Measurements from ENCODE around the gene ENPP3.
"Not testable (repeated sequence)": the region's sequence is repeated elsewhere in the genome, so short reads cannot be mapped to it uniquely, and the experiment has no call there.

The ENPP3 gene

DNA sequence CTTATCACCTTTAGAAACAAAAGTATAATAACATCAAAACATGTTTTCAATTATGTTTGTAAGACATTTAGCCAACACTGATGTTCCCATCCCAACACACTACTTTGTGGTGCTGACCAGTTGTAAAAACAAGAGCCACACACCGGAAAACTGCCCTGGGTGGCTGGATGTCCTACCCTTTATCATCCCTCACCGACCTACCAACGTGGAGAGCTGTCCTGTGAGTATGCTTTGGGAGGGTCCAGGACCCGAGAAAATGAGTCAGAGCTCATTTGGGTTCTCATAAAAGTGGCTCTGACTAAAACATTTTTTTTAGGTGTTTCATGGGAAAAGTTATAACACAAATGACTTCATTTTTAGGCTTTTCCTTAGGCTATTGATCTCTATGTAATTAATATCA lies 103.1 kb downstream of the ENPP3 start:
- DNase-seq, result no peak

DNA sequence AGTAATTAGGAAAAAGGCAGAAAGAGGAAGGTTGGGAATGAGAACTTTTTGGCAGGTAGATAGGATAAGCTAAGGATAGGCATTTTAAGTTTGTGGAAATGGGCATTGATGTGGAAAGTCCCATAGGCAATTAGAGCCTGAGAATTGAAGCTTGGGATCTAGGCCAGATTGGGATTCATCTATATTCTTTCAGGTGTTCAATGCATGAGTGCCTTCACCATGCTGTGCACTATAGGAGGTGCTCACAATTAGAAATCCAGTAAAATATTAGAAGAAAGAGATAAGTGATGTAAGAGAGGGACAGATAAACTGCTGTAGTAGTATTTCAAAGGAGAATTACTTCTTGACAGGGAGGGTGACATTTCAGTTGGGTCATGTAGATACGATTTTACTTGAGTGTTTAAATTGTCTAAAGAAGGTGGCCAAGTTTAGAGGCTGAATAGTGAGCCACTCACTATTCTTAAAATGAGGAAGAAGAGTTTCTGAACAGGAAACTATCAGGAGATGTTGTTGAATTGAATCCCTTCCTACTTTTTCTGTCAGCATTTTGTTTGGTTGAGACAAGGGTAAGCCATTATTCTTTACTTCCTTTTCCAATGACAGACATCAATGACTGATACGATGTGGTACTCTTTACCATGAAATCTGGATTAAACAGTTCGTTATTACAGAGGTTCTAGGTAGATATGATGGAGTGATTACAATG lies 104.7 kb downstream of the ENPP3 start:
- DNase-seq, result no peak

DNA sequence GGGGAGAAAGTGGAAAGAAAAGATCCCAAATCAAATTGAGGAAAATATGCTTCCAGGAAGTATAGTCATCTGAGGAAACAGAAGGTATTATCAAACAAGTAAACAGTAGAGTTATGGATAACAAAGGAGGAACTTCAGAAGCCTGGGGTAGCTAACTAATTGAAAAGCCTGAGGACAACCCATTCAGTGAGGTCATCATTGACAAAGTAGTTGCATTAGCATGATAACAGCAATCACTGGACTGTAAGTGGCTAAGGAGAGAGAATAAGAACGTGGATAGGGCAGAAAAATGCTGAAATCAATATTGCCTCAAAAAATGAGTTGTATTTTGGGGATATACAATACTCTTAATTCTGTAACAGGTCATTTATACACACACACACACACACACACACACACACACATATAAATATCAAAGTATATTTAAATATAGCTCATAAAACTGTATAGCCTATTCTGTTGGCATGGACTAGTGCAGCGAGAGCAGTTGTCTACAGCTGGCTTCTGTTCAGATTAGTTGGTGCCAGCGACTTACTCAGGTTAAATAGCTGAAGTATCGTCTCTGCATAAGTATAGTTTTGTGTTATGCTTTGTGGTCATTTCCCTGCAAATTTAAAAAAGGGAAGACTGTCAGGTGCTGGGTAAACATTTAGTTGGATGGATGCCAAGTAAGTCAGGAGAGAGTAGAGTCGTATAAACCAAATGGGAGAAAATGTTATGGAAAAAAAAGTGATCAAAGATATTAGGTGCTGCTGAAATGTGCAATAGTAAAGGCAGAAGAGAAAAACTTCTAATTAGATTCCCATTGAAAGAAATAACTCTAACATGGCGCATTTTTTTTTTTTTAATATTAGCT lies 107.6 kb downstream of the ENPP3 start:
- DNase-seq, result no peak

DNA sequence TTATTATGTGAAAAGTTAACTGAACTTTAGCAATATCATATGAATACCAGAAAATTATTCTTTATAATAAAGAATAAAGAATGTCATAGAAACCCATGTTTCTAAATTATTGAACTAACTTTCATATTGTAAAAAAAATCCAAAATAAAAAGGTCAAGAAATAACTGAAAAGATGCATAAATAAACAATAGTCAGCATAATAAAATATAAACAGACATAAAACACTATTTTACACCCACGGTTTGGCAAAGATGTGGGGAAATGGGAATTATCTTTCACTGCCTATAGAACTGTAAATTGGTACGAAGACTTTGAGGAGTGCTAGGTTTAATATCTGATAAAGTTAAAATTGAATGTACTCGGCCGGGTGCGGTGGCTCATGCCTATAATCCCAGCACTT lies 108.4 kb downstream of the ENPP3 start:
- no peak for DNase-seq

DNA sequence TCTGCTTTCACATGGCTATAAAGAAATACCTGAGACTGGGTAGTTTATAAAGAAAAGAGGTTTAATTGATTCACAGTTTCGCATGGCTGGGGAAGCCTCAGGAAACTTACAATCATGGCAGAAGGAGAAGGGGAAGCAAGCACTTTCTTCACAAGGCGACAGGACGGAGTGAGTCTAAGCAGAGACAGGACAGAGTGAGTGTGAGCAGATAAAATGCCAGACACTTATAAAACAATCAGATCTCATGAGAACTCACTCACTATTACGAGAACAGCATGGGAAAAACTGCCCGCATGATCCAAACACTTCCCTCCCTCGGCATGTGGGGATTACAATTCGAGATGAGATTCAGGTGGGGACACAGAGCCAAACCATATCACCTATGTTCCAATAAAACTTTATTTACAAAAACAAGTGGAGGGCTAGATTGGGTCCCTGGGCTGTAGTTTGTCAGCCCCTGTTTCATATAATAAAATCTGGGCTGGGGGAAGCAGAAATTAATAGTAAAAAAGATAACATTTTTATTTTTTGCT lies 110.8 kb downstream of the ENPP3 start:
- DNase-seq, result no peak

DNA sequence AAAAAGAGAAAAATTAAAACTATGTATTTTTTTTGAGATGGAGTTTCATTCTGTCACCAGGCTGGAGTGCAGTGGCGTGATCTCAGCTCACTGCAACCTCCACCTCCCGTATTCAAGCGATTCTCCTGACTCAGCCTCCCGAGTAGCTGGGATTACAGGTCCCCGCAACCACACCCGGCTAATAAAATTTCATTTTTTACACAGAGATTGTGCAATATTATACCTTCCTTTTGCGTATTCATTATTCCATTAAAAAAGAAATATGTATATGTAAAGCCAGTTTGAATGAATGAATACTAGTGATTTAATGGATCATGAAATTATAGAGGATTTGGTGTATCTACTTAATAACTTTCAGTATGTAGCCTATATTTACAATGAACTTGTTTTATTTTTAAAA lies 111.9 kb downstream of the ENPP3 start:
- no peak for DNase-seq

DNA sequence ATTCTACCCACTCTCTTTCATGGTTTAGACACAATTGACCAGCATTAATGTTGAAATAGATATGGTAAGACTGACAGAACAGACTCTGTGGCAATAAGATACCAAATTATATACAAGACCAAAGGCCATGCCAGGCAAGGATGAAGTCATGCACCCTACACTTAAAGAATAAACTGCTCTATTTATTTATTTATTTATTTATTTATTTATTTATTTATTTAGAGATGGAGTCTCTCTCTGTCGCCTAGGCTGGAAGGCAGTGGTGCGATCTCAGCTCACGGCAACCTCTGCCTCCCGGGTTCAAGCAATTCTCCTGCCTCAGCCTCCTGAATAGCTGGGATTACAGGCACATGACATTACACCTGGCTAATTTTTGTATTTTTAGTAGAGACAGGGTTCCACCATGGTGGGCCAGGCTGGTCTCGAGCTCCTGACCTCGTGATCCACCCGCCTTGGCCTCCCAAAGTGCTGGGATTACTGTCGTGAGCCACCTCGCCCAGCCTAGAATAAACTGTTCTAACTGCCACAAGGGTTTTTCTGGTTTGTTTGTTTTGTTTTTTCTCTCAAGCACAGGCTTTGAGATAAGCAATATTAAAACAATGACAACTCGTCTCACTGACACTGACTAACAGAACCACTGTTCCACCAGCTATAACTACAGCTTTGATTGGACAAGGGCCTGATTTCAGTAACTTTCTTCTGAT lies 114.1 kb downstream of the ENPP3 start:
- not testable (repeated sequence) for DNase-seq

DNA sequence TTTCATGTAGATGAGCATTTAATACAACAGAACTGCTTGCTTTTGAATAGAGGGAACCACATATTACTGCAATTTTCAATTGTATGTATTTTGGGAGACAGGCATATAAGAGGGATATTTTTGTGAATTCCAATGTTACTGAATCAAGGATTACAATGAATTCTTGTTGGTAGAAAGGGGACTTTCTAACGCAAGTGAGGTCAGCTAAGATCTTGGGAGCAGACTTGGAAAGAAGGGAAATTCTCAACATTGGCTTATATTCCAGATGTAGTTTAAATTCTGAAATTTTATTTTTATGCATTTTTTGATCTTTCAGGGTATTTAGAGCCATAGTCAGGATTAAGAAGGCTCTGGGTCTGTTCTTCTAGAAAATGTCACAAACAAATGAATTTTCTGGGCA lies 117.0 kb downstream of the ENPP3 start:
- no peak for DNase-seq

DNA sequence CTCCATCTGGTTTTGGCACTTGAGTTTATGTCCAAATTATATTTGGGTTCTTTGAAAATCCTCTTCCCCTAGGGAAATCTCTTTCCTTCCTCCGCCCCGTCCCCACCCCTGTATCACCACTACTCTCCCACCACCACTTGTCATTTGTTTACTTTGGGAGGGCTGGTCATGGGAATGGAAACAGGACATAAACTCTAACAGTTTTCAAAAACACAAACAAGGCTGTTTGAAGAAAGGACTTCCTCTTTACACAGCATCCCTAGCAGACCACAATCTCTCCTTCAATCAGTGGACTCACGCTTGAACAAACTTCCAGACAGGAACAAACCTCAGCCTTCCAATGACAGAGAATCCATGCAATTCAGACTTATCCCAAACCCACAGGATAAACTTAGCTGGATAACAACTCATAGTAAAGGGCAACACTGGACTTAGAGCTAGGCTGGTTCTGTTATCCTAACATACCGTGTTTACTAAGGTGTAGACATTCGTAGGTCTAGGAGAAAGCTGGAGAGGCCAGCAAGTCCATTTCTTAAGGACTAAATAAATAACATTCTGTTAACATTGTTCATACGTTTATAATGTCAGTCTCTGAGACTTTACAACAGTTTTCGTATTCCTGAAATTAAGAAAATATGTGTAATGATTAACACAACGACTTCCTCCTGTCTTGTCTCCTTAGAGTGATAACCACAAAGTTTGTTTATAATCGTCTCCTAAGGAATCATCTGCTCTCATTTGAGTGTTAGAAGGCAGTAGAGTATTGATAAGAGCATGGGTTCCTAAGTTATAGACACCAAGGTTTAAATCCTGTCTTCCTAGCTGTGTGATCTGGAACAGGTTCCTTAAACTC lies 117.8 kb downstream of the ENPP3 start:
- DNase-seq, result no peak

DNA sequence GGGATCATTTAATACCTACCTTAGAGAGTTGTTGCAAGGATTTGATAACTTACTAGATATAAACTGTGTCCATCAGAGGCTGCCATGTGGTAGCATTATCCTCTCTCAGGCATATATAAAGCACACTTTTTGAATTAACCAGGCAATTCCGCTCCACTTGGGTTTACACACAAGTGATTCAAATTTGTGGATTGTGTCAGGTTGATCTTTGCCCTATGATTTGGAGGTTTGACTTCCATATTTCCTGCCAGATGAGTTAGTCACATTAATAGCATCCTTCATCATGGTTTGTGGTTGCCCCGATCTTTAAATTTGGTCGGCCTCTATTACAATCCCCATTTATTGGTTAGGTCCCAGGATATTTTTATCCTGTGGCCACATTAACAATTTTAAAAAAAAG lies 118.5 kb downstream of the ENPP3 start:
- DNase-seq, result no peak

DNA sequence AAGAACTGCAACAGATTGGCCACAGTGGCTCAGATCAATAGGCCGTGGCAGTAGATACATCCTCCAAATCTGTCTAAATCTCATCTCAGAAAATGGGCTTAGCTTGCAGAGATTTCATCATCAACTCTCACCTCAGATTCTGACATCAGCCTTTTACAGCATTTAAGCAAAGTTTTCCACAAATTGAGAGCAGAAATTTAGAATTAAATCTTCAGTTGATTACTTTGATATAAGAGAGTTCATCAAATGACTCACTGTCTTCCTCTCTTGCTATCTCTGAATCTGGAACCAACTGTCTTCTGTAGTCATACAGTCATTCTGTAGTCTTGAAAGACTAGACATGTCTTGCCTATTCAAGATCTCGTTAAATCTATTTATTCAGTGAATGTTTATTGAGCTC lies 118.9 kb downstream of the ENPP3 start:
- no peak for DNase-seq

DNA sequence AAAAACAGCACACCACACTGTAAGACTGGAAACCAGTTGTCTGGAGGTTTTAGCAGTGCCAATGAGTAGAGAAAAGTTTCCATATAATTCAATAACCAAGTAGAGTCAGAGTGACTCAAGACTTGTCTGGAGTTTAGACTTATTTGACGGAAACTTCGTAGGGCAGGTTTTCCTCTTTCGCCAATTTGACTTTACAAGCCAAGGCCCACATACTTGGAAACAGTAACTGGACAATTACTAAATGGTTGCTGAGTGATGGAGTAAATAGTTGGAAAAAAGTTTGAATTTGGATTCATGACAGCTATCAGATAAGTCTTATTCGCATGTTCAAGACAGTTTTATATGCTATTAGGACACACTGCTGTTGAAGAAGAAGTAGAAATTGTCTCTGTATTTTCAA lies 121.8 kb downstream of the ENPP3 start:
- DNase-seq, result no peak

DNA sequence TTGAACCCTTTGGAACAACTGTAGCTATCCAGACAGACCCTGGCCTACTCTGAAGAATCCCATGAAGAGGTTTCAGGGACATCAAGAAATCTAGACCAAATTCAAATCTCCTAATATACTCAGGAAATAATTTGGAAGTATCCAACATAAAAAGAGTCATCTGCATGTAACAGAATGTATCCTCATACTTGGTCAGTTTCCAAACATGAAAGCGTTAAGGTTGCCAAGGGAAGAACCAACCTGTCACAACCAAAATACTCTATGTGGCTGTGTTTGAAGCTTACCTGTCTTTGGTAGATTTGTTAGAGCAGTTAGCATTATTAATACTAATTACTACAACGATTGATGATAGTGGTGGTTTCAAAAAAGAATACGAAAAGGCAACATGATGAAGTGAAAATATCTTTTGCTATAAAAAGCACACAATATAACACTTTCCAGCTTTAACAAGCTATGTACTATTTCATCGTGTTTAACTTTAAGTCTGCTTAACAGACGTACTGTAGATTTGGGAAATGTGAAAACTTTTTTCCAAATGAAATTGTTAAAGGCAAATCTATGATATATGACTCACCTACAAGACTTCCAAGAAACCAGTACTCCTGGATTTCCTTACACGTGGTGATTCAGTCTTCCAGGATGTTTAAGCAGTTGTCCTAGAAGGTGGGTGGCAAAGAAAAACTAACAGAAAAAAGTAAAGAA lies 124.1 kb downstream of the ENPP3 start:
- DNase-seq, result no peak

DNA sequence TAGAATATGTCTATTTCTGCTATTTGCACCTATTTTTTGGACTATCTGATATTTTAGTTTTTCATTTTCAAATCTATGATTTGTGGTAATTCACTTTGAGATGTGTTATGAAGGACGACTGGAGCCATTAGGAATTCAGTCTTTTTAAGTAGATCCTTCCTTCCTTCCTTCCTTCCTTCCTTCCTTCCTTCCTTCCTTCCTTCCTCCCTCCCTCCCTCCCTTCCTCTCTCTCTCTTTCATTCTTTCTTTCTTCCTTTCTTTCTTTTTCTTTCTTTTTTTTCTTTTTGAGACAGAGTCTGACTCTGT lies 124.6 kb downstream of the ENPP3 start:
- no peak for DNase-seq

DNA sequence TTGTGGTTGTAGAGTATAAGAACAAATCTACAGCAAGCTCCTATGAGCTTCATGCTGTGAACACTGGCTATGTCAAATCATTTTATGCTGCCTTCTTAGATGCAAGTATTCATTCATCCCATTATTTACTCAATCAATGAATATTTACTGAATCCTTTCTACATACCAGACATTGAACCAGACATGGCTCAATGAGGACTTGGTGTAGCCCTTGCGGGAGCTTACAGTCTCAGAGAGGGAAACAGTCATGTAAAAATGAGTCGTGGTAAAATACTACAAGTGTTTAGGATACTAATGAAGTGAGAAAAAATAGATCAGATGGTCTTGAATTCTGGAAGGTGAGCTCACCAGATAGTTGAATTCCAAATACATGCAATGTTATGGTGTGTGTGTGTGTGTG lies 125.9 kb downstream of the ENPP3 start:
- DNase-seq, result no peak

DNA sequence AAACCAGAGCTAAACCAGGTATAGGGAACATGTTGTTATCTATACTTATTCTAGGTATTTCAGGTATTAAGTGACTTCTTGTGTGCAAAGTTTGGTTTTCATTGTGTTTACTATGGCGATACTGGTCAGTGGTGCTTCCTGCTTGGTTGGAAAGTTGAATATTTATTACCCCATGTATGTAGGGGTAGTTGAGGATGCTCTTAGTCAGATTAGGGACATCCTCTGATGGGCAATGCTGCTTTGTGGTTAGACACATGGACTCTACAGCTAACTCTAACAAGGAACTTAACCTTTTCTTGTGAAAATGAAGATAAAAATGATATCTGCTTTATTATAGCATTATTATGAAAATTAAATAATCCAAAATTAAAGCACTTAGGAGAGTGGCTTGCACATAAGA lies 126.6 kb downstream of the ENPP3 start:
- DNase-seq, result no peak

DNA sequence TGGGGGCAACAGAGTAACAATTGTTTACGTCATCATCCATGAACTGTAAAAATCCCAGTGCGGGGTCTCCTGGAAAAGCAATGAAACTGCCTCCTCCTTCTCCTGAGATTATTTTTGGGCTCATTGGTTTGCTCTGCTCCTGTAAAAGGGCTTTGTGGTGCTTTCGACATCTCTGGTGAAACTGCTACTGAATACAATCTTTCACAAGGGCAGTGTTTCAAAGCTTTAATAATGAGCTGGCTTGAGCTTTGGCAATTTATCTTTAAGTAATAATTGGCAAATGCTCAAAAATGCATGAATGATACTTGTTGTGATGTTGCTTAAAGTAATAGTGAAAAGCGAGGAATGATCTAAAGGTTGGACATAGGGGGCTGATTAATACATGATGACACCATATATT lies 127.2 kb downstream of the ENPP3 start:
- no peak for DNase-seq

DNA sequence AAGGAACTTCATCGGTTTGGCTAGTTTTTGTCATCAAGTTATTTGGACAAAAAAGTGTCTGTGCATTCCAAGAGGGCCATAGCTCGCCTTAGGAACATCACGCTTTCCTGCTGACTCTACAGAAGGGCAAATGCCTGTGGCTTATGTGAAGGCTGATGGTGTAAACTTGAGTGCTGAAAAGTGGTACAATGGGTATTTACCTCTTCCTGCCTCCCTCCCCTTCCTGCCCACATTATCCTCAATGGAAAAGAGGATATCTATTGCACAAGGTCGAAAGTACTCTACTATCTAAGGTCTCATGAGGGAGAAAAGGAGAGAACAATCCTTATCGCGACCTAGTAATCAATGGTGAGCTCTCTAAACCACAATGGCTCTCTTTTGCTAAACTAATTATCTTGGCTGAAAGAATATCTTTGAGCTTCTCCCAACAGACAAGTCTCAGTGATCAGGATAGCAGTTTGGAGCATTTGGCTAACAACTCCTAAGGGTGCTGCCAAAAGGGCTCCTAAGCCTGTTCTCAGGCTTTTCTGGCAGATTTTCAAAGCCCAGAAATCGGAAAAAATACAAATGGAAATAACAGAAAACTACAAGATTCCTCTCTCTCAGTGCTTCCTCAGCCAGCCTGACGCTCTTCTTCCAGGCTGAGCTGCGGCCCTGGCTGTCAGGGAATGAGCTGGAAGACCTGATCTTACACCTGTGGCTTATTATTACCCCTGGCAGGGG lies 128.1 kb downstream of the ENPP3 start:
- DNase-seq, result no peak

DNA sequence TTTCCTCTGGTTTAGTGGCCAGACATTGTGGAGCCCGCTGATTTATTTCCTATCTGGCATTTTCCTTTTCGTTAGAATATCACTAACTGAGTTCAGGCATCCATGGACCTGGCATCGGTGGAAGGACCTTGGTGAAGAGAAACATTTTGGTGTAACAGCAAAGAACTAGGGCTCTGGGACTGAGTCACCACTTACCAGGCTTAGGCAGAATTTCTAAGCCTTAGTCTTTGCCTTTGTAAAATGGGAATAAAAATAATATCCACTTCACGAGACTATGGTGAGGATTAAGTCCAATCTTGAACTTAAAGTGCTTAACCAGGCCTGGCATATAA lies 128.7 kb downstream of the ENPP3 start:
- DNase-seq, result no peak

DNA sequence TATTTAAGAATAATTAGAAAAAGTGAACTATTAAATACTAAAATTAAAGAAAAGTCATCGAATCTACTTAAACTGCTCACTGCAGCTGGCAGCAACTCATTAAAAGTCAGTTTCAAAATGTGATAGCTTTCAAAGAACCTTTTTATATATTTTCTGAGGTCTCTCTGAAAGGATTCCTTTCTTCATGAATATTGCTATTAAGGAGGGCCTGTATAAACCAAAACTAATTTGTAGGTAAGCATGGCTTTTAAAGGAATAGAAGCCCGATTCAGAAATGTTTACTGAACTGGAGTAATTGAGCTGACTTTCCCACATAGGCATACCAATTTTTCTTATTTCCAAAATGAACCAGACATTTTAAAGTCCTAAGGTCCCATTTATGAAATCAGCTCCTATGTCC lies 129.5 kb downstream of the ENPP3 start:
- no peak for DNase-seq

DNA sequence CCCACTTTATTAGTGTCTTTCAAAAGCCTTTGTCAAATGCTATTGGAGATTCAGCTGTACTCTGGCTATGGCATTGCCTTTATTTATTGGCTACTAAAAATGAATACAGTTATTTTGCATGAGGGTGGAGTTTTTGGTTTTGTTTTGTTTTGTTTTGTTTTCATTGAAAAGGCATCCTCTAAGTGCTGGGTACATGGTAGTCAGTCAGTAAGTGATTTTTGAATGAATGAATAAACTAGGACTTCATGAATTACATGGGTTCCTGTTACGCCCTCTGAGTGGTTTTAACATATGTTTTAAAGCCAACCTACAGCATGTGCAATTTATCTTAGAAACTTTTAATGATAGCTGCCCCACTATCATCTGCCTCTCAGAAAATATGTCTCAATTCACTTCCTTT lies 131.9 kb downstream of the ENPP3 start:
- DNase-seq, result no peak
